PFSK-1 (cell line): ENCODE results near the gene MAGI1.

Experiments
- POLR2AphosphoS5 ChIP-seq: IDR thresholded peaks from 2 replicates; pipeline ENCODE4 v1.6.1; 2012; ENCODE audit warnings: low read depth, mild to moderate bottlenecking, control low read depth, low read length, moderate library complexity
- TF ChIP-seq, protein P1 (sequence below), 2 experiments: IDR thresholded peaks; 2 replicates each; pipeline versions ENCODE4 v1.6.1 to v1.8.0; 2011 to 2012; ENCODE audit warnings: low read depth in 2 of 2, low read length in 2 of 2, control low read depth in 1 of 2, inconsistent platforms in 1 of 2, mild to moderate bottlenecking in 1 of 2, moderate library complexity in 1 of 2; ENCODE audit not compliant: insufficient read depth in 1 of 2

DNA sequence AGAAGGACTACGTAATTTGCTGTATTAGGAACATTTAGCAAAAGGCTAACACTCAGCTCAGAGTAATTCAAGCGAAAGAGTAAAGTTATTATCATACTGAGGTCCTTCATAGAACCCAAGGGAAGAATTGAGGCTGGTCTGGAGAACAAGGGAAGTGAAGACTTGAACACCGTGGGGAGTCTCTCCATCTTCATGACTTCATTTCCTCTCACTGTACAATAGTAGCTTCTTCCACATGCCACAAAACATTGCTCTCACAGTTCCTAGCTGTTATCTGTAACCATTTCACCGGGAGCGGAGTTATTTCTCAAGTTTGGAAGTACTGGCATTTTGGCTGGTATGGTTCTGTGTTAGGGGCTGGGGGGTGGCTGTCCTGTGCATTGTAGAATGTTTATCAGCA lies 69.7 kb downstream of the MAGI1 start:
- TF ChIP-seq, protein P1, sequence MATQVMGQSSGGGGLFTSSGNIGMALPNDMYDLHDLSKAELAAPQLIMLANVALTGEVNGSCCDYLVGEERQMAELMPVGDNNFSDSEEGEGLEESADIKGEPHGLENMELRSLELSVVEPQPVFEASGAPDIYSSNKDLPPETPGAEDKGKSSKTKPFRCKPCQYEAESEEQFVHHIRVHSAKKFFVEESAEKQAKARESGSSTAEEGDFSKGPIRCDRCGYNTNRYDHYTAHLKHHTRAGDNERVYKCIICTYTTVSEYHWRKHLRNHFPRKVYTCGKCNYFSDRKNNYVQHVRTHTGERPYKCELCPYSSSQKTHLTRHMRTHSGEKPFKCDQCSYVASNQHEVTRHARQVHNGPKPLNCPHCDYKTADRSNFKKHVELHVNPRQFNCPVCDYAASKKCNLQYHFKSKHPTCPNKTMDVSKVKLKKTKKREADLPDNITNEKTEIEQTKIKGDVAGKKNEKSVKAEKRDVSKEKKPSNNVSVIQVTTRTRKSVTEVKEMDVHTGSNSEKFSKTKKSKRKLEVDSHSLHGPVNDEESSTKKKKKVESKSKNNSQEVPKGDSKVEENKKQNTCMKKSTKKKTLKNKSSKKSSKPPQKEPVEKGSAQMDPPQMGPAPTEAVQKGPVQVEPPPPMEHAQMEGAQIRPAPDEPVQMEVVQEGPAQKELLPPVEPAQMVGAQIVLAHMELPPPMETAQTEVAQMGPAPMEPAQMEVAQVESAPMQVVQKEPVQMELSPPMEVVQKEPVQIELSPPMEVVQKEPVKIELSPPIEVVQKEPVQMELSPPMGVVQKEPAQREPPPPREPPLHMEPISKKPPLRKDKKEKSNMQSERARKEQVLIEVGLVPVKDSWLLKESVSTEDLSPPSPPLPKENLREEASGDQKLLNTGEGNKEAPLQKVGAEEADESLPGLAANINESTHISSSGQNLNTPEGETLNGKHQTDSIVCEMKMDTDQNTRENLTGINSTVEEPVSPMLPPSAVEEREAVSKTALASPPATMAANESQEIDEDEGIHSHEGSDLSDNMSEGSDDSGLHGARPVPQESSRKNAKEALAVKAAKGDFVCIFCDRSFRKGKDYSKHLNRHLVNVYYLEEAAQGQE (IDR thresholded peaks at IDR 0.05; ENCODE audit: insufficient read depth in 1 of 2, low read depth in 2 of 2, low read length in 2 of 2) = no peak
- TF ChIP-seq POLR2AphosphoS5 = no peak
